NT2/D1 (cell line): ENCODE results near the gene WNT1.

Experiments used
- SUZ12 ChIP-seq: IDR thresholded peaks from 2 replicates; pipeline ENCODE4 v1.6.1; 2011; ENCODE audit not compliant: insufficient read length, insufficient read depth; ENCODE audit errors: extremely low read depth
- YY1 ChIP-seq: IDR thresholded peaks from 2 replicates; pipeline ENCODE4 v1.6.1; 2011; ENCODE audit not compliant: insufficient read length, insufficient read depth

DNA sequence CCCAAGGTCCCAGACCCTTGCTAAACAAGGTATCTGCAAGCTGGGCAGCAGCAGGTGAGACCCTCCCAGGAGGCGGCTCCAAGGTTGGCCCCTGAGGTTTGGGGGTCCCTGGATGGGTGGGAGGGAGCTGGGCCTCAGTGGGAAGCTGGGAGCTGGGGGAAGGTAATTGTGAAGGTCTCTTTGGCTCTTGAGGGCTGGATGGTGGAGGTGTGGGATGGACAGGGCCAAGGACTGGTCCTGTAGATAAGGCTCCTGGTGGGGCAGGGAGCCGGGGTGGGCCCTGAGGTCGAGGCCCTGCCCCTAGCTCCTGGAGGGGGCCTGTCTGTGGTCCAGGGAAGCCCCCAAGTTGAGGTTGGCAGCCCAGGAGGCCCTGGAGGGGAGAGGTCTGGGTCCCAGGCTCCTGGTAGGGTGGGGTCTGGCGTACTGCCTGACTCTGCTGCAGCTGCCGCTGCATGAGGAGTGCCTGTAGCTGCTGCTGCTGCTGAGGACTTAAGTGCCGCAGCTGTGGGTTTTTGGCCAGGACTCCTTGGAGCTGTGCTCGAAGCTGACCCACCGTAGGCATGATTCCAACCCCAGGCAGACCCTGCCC is 53.5 kb downstream of the WNT1 start:
- TF ChIP-seq YY1 = no peak
- no peak for TF ChIP-seq SUZ12
